Mucosa of descending colon (tissue), 3 donors: ENCODE measurements around the gene SMIM20. TPM values are rescaled to one million over a fixed set of nuclear protein-coding genes. Genes with fewer than 3 reads are reported as not detected.

ENCODE experiments used
- ATAC-seq: fragments of 200-7000 bp; cut with Tn5 transposase; one replicate; pipeline ENCODE4 v1.9.1; 2020; ENCODE audit warnings: mild to moderate bottlenecking, moderate library complexity
- DNase-seq, 3 donors: peaks; one replicate each; pipeline ENCODE4 v3.0.0-alpha.2; 2020
- H3K36me3 ChIP-seq: fragments of 200-600 bp; one replicate; pipeline ENCODE4 v1.8.0; 2021; ENCODE audit warnings: low read depth, mild to moderate bottlenecking
- H3K4me1 ChIP-seq: fragments of 200-600 bp; one replicate; pipeline ENCODE4 v1.8.0; 2021; ENCODE audit warnings: low read depth, mild to moderate bottlenecking
- H3K4me3 ChIP-seq: fragments of 200-600 bp; one replicate; pipeline ENCODE4 v1.8.0; 2021; ENCODE audit warnings: mild to moderate bottlenecking
- H3K9me3 ChIP-seq: fragments of 200-600 bp; one replicate; pipeline ENCODE4 v1.8.0; 2021; ENCODE audit warnings: mild to moderate bottlenecking
- intact Hi-C, 2 donors: fragments of 100-400 bp; cut with DNase I in 1 of 2; cut with micrococcal nuclease in 1 of 2; formaldehyde crosslinking; loops; one replicate each; pipeline versions ENCODE4 v1.11.0 to v1.11.1; 2022; cut with DNase I, micrococcal nuclease
- total RNA-seq, 3 donors: library from RNA; stranded (reverse); fragmentation: NEBNext Ultra II Directional in 2 of 3; extraction: Animal tissue kit (Norgen Biotek cat#: 25700) in 2 of 3; gene quantifications; one replicate each; pipeline versions ENCODE4 v1.2.1 to v1.2.4, GENCODE V29; 2021 to 2023
- TF ChIP-seq, protein P1 (sequence below): fragments of 200-600 bp; IDR thresholded peaks from one replicate; pipeline ENCODE4 v1.8.0; 2022; ENCODE audit warnings: antibody characterized with exemption, mild to moderate bottlenecking
- donor health status: DM: no; HTN: no; CAD: no; lungs with moderate emphysema.
- donor health status: DM: no; HTN: no; CAD: no.
- donor health status: DM: no; HTN: yes; CAD: no.

The SMIM20 gene
- total RNA-seq, 3 donors from 2014 or later: 28.1 to 36.0 (median 28.7) TPM

DNA sequence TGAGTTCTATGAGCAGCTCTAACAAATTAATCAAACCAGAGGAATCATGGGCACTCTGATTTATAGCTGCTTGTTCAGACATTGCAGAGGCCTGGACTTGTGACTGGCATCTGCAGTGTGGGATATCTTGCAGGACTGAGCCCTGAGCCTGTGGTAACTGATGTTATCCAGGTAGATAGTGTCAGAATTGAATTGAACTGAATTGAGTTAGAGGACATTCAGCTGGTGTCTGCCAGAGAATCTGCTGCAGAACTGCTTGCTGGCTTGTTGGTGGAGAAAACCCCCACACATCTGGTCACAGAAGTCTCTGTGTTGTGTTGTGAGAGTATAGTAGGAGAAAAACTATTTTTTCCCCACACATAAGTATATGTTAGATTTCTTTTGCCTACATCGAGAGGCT, 42.2 kb downstream of the SMIM20 start:
- no peak for DNase-seq
- ATAC-seq: no peak
- Histone ChIP-seq H3K9me3 (no peaks in the 10 kb centered on the region), H3K4me1 (no peaks in the 10 kb centered on the region), H3K4me3 (no peak overlapping the region), H3K36me3 (no peaks in the 10 kb centered on the region)
- intact Hi-C loops: no loop called here
- TF ChIP-seq, protein P1, sequence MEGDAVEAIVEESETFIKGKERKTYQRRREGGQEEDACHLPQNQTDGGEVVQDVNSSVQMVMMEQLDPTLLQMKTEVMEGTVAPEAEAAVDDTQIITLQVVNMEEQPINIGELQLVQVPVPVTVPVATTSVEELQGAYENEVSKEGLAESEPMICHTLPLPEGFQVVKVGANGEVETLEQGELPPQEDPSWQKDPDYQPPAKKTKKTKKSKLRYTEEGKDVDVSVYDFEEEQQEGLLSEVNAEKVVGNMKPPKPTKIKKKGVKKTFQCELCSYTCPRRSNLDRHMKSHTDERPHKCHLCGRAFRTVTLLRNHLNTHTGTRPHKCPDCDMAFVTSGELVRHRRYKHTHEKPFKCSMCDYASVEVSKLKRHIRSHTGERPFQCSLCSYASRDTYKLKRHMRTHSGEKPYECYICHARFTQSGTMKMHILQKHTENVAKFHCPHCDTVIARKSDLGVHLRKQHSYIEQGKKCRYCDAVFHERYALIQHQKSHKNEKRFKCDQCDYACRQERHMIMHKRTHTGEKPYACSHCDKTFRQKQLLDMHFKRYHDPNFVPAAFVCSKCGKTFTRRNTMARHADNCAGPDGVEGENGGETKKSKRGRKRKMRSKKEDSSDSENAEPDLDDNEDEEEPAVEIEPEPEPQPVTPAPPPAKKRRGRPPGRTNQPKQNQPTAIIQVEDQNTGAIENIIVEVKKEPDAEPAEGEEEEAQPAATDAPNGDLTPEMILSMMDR: no peak

DNA sequence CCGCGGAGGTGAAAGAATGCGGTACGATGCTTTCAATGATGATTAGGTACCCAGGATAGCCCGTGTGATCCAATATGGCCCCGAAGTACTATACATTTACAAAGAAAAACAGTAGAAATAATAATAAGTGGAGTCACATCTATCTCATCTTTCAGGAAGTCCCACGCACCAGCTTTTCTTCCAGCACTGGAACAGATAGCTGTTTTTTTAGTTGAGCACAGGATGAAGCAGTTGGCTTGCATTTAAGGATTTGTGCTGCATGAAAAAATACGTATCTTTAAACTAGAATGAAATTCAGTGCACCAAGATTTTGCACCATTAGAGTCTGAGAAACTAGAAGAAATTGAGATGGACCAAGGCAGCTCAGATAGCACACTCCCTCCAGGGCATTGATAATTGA, 44.1 kb downstream of the SMIM20 start:
- Histone ChIP-seq H3K4me3 (no peak overlapping the region), H3K36me3 (no peaks in the 10 kb centered on the region), H3K4me1 (no peaks in the 10 kb centered on the region), H3K9me3 (no peaks in the 10 kb centered on the region)
- TF ChIP-seq, protein P1: no peak
- intact Hi-C loops: no loop called here
- DNase-seq (no peak), ATAC-seq (no peak)

DNA sequence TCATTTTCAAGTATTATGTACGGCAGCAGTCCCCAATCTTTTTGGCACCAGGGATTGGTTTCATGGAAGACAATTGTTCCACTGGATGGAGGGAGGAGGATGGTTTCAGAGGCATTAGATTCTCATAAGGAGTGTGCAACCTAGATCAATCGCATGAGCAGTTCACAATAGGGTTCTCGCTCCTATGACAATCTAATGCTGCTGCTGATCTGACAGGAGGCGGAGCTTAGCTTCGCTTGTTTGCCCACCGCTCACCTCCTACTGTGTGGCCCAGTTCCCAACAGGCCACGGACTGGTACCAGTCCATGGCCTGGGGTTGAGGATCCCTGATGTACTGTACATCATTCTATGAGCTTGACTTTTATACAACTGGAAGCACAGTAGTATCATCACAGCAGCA, 48.4 kb downstream of the SMIM20 start:
- H3K4me1 ChIP-seq: no peaks in the 10 kb centered on the region
- H3K9me3 ChIP-seq: no peaks in the 10 kb centered on the region
- H3K36me3 ChIP-seq: no peaks in the 10 kb centered on the region
- ATAC-seq (no peak), DNase-seq (no peak)
- TF ChIP-seq, protein P1: no peak
- intact Hi-C loops: no loop called here
- no peak overlapping the region for H3K4me3 ChIP-seq

DNA sequence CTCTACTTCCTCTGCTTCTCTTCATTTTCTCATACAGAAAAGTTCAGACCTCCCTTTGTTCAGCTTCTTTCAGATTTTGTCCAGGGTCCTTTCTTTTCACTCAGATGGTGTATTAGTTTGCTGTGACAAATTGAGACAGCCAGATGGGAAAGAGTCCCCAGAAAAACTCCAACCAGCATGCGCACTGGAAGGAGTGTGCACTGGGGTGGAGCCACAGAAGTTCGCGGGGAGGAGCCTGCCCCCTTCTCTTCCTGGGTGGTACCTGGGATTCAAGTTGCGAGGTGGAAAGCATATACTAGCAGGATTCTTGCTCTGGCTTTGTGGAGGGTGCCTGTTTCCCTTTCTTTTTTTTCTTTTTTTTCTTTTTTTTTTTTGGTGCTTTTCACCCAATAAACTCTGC, 51.6 kb downstream of the SMIM20 start:
- H3K4me1 ChIP-seq: peaks cover 9% of the 10 kb centered on the region
- TF ChIP-seq, protein P1: no peak
- DNase-seq: no peak
- ATAC-seq: no peak
- no peaks in the 10 kb centered on the region for H3K36me3 ChIP-seq
- no peak overlapping the region for H3K4me3 ChIP-seq
- H3K9me3 ChIP-seq: no peaks in the 10 kb centered on the region
- intact Hi-C loops: no loop called here

DNA sequence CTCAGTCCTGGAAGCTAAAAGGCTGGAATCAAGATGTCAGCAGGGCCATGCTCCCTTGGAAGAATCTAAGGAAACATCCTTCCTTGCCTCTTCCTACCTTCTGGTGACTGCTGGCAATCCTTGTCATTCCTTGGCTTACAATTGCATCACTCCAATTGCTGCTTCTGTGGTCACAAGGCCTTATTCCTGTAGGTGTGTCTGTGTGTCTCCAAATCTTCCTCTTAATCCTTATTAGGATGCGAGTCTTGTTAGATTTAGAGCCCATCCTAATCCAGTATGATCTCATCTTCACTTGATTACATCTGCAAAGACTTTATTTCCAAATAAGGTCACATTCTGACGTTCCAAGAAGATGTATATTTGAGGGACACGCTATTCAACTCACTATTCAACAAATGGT, 52.2 kb downstream of the SMIM20 start:
- DNase-seq: no peak
- intact Hi-C loops: no loop called here
- H3K4me1 ChIP-seq: peaks cover 9% of the 10 kb centered on the region
- no peak for ATAC-seq
- no peaks in the 10 kb centered on the region for H3K9me3 ChIP-seq
- no peak overlapping the region for H3K4me3 ChIP-seq
- no peaks in the 10 kb centered on the region for H3K36me3 ChIP-seq
- TF ChIP-seq, protein P1: no peak
